ENCODE results near the gene CPAMD8.
A peak's percentile ranks its signal among the peaks of the same experiment; 100 is the strongest.

DNA sequence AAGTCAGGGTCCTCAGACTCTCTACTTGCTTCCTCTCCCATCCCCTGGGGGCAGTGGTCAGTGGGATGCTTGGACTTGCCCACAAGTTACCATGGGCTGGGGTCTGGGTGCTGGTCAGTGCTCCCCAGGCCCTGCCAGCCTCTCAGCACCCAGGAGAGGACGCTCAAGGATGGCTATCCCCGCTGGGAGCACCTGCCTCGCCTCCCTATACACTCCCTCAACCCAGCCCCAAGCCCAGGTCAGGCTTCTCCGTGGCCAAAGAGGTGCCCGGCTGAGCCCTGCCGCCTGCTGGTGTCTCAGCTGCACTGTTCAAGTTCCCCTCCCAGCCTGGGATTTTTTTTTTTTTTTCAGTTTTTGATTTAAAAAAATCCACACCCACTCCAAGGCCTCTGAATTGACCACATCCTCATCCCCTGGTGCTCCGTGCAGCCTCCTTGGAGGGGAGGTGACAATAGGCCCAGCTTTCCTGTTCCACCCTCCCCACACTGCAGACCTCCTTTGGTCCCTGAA lies 127.0 kb downstream of the CPAMD8 start:
- TF ChIP-seq POLR2A (IDR thresholded peaks at IDR 0.05) = no peak
- TF ChIP-seq, protein P1, sequence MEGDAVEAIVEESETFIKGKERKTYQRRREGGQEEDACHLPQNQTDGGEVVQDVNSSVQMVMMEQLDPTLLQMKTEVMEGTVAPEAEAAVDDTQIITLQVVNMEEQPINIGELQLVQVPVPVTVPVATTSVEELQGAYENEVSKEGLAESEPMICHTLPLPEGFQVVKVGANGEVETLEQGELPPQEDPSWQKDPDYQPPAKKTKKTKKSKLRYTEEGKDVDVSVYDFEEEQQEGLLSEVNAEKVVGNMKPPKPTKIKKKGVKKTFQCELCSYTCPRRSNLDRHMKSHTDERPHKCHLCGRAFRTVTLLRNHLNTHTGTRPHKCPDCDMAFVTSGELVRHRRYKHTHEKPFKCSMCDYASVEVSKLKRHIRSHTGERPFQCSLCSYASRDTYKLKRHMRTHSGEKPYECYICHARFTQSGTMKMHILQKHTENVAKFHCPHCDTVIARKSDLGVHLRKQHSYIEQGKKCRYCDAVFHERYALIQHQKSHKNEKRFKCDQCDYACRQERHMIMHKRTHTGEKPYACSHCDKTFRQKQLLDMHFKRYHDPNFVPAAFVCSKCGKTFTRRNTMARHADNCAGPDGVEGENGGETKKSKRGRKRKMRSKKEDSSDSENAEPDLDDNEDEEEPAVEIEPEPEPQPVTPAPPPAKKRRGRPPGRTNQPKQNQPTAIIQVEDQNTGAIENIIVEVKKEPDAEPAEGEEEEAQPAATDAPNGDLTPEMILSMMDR (IDR thresholded peaks at IDR 0.05) = peak; percentile 24 to 63 (median 43)

All from heart left ventricle (tissue), 13 donors.